ENCODE measurements around the gene LRRC31. TPM values are rescaled to one million over a fixed set of nuclear protein-coding genes. Genes with fewer than 3 reads are reported as not detected.

The LRRC31 gene
- total and polyA plus RNA-seq, 2 experiments from 2014 or later = not detected

GRCh38 chr3:169825316-169825715 is 44.4 kb downstream of the LRRC31 start:
- no peak overlapping the region for H3K4me2 ChIP-seq
- no peak for ATAC-seq

More at GRCh38 chr3:169825316-169825715, 44.4 kb downstream of the LRRC31 start:
- H3K4me1 Mint-ChIP-seq = no peaks in the 10 kb centered on the region; the same call in 2 of the 3 replicates
- no peaks in the 10 kb centered on the region for H3K4me1 ChIP-seq (ENCODE audit: insufficient read depth)
- no peak for DNase-seq (ENCODE audit: low spot score)
- no peaks in the 10 kb centered on the region for H3K36me3 ChIP-seq (ENCODE audit: insufficient read depth)
- H3K9me2 ChIP-seq (ENCODE audit: insufficient read depth) = no peaks in the 10 kb centered on the region
- H3F3A ChIP-seq (replicated peaks; ENCODE audit: low read depth) = no peaks in the 10 kb centered on the region
- no peaks in the 10 kb centered on the region for H4K20me1 ChIP-seq (replicated peaks; ENCODE audit: insufficient read depth)
- H3K27ac ChIP-seq (ENCODE audit: low read depth) = no peak overlapping the region
- H3K79me2 ChIP-seq (replicated peaks; ENCODE audit: insufficient read depth) = no peaks in the 10 kb centered on the region
- H3K27me3 Mint-ChIP-seq (ENCODE audit: insufficient read depth, low read depth, poor library complexity) = peaks cover 2% of the 10 kb centered on the region
- no peak overlapping the region for H3K27ac Mint-ChIP-seq
- H3K36me3 Mint-ChIP-seq (ENCODE audit: low read depth) = no peaks in the 10 kb centered on the region
- no peaks in the 10 kb centered on the region for H3K27me3 ChIP-seq (ENCODE audit: insufficient read depth)
- H3K4me3 ChIP-seq = no peak overlapping the region
- no peak for TF ChIP-seq CTCF (conservative IDR thresholded peaks at IDR 0.05; ENCODE audit: low read depth in 2 of 2)
- no peak for TF ChIP-seq ZNF462 (CRISPR knock-in tag; IDR thresholded peaks at IDR 0.05)
- no peak for TF ChIP-seq NANOG (IDR thresholded peaks at IDR 0.05; ENCODE audit: borderline replicate concordance)
- TF ChIP-seq JUNB (IDR thresholded peaks at IDR 0.05; ENCODE audit: unreplicated experiment) = no peak
- no peak for TF ChIP-seq EZH2 (IDR thresholded peaks at IDR 0.05; ENCODE audit: low read depth, unreplicated experiment)
- no peak for TF ChIP-seq ETS1 (IDR thresholded peaks at IDR 0.05)
- no peak for TF ChIP-seq CREB1 (CRISPR knock-in tag; IDR thresholded peaks at IDR 0.05; ENCODE audit: low read depth)
- no peak for TF ChIP-seq STAT1 (IDR thresholded peaks at IDR 0.05; ENCODE audit: unreplicated experiment)
- TF ChIP-seq ZNF331 (CRISPR knock-in tag; IDR thresholded peaks at IDR 0.05; ENCODE audit: low read depth) = no peak
- TF ChIP-seq EZH2phosphoT487 (IDR thresholded peaks at IDR 0.05; ENCODE audit: unreplicated experiment) = no peak
- no peak overlapping the region for H3K4me3 Mint-ChIP-seq
- no peak overlapping the region for H2AFZ ChIP-seq
- H3K9me3 Mint-ChIP-seq = no peaks in the 10 kb centered on the region
